ENCODE results near the gene CCSER1.
"Not testable (repeated sequence)": the region's sequence is repeated elsewhere in the genome, so short reads cannot be mapped to it uniquely, and the experiment has no call there.

The CCSER1 gene

DNA sequence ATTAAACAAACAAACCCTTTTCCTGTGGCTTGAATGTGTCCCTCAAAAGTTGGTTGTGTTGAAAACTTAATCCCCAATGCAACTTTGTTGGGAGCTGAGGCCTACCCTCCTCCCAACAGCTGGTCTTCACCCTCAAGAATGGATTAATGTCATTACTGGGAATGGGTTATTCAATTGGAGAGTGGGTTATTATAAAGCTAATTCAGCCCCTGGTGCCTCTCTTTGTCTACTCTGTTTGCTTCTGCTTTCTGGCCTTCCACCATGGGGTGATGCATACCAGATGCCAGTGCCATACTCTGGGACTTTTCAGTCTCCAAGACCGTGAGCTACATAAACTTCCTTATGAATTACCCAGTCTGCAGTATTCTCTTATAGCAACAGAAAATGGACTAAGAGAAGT lies 706.5 kb downstream of the CCSER1 start:
- TF ChIP-seq CTCF (conservative IDR thresholded peaks at IDR 0.05) = no peak
- no peak overlapping the region for H3K27ac ChIP-seq

DNA sequence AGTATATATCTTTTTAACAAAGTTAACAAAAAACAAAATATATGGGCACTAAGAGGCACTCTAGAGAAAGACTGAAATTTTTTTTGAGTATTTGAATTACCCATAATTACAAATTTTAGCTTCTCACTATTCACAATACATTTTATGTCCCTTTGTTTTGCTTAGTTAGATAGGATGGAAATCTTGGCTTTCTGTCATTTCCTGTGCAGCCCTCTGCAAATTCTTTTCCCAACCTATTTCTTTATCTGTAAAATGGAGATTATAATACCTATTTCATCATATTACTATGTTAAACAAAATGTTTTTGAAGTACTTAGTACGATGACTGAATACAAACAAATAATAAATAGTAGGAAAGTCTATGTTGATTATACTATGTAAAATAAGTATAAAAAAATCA lies 710.0 kb downstream of the CCSER1 start:
- no peak overlapping the region for H3K27ac ChIP-seq
- TF ChIP-seq CTCF (conservative IDR thresholded peaks at IDR 0.05) = no peak

GRCh38 chr4:90838859-90839258 lies 711.7 kb downstream of the CCSER1 start:
- H3K27ac ChIP-seq = not testable (repeated sequence)

GRCh38 chr4:90840291-90840690 lies 713.1 kb downstream of the CCSER1 start:
- no peak overlapping the region for H3K27ac ChIP-seq
- TF ChIP-seq CTCF (conservative IDR thresholded peaks at IDR 0.05) = no peak

- no peak for TF ChIP-seq CTCF (conservative IDR thresholded peaks at IDR 0.05)
- no peak overlapping the region for H3K27ac ChIP-seq
These were observed 713.6 kb downstream of the CCSER1 start for GRCh38 chr4:90840828-90841227.

DNA sequence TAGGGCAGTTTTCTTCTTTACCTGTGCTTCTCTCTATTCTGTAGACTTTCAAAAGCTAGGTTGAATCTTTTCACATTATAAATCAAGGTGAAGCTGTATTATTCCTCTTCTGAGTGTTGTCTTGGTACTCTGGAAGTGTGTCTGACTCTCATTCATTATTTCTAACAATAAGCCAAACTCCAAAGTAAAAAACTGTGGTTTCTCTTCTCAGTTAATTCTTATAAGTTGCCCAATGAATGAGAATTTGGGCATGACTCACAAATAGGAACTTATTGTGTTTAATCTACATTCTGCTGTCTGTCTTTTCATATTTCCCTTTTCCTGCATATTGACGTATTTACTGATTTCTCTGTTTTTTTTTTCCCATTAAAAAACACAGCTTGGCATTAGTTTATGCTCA lies 714.5 kb downstream of the CCSER1 start:
- no peak for TF ChIP-seq CTCF (conservative IDR thresholded peaks at IDR 0.05)
- no peak overlapping the region for H3K27ac ChIP-seq

DNA sequence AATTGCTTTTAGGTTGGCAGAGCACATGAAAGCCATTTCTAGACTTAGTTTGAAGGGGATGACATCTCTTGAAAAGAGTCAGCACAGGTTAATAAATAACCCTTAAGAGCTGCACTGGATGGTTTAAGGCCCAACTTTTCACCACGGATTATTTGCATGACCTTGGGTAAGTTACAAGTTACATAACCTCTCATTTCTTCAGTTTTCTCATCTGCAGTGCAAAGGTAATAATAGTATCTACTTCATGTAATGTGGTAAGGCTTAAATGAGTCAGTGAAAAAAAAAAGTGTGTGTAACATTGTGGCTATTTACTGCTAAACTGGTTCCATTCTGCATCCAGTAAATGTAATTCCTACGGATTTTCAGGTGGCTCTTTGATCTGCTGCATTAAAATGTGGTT lies 715.8 kb downstream of the CCSER1 start:
- no peak overlapping the region for H3K27ac ChIP-seq
- no peak for TF ChIP-seq CTCF (conservative IDR thresholded peaks at IDR 0.05)

GRCh38 chr4:90844241-90844640 lies 717.0 kb downstream of the CCSER1 start:
- no peak overlapping the region for H3K27ac ChIP-seq
- TF ChIP-seq CTCF (conservative IDR thresholded peaks at IDR 0.05) = no peak
